Hematopoietic multipotent progenitor cell treated with erythropoietin and hydrocortisone succinate and interleukin-3 and kit ligand, for 8 days (in vitro differentiated cells): ENCODE measurements around the gene SNX10.
A peak's percentile ranks its signal among the peaks of the same experiment; 100 is the strongest.

Experiments used
- DNase-seq: peaks from one replicate; pipeline ENCODE4 v3.0.0-alpha.2; 2015

The SNX10 gene

GRCh38 chr7:26340476-26341018 lies 48.9 kb downstream of the SNX10 start:
- no peak for DNase-seq

DNA sequence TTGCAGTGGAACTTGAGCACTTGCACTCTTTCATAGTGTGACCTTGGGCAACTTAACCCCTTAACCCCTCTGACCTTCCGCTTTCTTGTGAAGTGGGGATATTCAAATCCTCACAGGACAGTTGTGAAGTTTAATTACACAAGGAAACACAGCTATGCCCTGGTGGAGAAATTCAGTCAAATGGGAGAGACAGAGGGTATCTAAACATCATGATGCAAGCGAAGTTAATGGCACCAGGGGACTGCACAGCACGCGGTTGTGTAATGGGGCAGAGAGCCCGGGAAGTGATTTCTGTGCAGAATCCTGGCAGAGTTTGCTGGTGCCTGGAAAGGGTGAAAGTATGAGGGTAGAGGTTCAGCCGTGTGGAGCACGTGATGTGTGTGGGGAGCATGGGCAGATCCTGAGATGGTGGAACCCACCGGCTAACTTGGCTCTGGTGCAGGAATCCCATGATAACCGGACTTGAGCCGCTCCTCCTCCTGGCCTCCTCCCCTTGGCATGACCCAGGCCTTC lies 51.7 kb downstream of the SNX10 start:
- no peak for DNase-seq

GRCh38 chr7:26343837-26344236 lies 52.2 kb downstream of the SNX10 start:
- DNase-seq: no peak

DNA sequence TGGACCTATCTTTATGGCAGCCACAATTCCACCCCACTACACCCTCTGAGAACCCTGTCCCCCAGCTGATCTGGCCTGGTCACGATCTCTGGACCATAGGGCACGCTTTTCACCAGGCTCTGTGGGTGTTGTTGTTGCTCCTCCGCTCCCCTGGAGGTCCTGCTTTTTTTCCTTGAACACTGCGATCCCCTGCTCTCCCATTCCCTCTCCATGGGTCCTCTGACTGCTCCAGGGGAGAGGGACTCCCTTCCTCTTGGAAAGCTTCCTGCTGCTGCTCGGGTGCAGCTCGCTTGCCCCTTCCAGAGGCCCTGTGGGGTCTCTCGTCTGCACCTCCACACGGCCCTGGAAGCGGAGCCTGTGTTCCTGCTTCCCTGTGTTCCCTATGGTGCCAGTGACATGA lies 53.5 kb downstream of the SNX10 start:
- DNase-seq: no peak

DNA sequence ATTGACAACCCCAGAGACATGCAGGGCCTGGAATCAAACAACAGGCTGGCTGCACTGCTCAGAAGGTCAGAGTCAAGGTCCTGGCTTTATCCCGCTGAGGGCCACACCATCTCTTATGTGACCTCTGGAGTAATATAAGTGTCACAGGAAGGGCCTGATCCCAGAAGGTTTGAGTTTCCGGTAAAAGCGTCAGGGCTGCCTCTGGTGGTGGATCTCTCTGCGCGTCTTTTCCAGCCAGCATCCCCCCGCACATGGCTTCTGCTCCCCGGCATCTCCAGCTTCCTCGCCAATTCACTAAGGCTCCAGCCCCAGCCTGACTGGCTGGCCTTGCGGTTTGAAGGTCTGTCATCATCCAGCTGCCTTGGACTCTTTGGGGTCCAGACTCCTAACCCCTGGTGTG lies 54.2 kb downstream of the SNX10 start:
- no peak for DNase-seq

DNA sequence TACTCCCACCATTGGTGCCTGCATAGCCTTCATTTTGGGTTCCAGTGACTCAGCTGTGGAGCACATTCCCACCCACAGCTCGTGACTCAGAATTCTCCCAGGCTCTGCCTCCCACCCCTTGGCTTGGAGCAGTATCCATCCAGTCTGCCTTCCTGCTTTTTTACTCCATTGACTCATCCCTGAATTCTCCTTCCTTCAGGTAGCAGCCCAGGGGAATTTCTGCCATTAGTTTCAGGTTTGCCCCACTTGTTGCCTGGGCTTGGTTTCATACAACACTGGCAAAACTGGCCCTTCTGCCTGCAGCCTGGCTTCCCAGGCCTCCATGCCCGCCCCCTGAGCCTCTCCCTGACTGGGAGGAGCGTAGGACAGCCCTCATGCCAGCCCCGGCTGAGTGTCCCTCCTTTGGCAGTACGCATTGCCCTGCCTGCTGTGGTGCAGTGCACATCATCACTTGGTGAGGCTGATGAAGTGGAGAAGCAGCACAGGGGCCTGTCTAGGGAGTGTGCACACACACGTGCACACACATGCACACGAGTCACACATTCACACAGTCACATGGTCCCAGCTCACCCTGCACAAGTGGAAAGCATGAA lies 55.0 kb downstream of the SNX10 start:
- no peak for DNase-seq

DNA sequence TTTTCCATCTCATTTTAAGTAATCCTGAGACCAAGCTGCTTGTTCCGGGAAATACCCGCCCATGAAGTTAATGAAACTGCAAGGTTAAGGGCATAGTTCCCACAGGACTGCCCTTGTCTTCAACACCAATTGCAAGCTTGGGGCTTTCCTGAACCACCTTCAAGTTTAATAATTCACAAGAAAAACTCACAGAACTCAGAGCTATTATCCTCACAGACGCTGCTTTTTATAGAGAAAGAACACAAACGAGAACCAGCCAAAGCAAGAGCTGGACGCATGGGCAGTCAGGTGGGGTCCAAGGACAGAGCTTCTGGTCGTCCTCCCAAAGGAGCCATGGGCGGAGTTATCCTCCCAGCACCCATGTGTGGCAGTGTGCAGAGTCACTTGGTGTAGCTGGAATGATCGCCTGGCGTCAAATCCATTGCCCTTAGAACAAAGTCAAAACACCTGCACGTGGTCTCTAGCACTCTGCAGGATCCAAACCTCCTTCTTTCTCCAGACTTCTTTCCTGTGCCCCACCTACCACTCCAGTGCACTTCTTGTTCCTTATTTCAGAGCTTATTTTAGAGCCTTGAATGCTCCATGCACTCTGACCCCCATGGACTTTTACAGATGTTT lies 56.7 kb downstream of the SNX10 start:
- DNase-seq: no peak

DNA sequence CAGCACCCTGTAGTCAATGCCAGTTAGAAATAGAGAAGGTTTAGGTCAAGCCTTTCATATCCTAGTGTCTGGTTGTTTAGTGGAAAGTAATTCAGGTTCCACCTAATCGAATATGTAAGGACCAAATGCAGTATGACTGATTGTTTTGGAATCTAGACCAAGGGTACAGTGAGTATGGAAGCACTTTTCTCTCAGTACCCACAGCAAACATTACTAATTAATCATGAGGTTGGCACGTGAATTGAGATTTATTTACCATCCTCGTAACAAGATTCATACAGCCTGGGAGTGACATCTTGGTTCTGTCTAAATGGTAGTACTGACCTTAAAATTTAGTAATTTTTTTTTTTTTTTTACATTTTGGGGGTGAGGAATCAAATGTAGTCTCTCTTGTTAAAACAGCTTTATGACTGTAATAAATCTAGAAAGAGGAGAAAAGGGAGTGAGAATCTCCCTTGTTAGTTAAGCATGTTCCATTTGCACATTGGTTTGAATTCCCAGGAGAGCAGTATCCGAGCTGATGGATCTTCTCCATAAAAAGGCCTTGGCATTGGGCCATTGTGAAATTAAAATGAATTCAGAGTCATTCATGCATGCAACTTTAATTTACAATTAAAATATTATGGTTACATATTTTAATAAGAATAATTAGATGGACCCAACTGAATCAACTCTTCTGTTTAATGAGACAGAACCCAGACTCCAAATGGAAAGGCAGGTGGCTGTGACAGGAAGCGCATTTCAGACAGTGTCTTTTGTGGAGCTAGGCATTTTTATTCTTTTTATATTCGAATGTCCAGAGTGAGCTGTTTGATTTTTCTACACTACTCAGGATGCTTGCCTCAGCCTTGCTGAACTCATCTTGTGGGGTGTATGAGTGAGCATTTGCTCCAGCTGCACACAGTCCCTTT lies 57.6 kb downstream of the SNX10 start:
- DNase-seq: no peak

- no peak for DNase-seq
These were observed 59.5 kb downstream of the SNX10 start for GRCh38 chr7:26351171-26351570.

GRCh38 chr7:26356229-26356628 lies 64.6 kb downstream of the SNX10 start:
- DNase-seq: no peak

DNA sequence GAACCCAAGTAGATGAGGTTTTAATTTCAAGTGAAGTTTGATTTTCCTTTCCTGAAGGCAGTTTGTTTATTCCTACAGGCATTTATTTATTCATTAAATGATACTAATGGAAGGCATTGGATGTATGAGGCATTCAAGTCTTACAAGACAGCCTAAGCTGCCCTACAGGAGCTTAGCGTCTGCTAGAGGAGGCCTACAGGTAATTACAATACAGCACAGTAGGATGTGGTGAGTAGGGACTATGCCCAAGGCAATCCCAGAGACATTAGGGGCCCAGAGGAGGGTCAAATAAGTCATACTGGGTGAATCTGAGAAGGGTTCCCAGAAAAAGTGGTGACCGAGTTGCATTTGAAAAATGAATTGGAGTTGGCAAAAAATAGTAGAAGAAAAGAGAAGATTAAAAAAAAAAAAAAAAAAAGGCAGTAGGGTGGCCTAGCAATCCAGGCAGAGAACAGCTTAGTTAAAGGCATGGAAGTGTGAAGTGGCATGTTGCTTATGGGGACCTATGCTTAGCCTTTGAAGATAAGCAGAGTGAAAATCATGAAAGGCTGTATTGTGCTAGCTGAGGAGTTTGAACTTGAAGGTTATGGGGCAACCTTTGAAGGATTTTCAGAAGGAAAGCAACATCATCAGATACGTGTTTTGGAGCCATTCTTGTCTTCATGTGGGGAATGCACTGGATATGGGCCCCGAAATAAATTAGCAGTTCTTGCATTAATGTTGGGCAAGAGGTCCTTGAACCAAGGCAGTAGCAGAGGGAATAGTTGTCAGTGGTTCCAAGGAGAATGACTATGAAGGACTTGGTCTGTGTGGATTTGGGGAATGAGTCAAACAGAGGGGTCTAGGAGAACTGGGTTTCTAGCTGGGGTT lies 65.5 kb downstream of the SNX10 start:
- DNase-seq: no peak

- no peak for DNase-seq
These were observed 66.1 kb downstream of the SNX10 start for GRCh38 chr7:26357799-26358151.

DNA sequence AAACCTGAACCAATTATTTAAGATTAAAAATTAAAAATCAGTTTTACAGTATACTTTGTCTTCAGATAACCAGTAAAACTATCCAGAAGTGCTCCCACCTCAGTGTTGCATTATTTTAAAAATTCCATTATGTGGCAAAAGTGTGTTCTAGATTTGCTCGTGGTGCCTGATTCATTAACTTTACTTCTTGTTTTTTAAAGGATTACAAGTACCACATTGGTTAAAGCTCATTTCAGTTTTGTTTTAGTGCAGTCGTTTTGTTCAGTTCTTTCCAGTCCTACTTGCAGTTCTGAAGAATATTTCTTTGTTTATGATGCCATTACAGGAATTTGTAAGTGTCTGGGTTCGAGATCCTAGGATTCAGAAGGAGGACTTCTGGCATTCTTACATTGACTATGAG lies 69.0 kb downstream of the SNX10 start:
- no peak for DNase-seq

DNA sequence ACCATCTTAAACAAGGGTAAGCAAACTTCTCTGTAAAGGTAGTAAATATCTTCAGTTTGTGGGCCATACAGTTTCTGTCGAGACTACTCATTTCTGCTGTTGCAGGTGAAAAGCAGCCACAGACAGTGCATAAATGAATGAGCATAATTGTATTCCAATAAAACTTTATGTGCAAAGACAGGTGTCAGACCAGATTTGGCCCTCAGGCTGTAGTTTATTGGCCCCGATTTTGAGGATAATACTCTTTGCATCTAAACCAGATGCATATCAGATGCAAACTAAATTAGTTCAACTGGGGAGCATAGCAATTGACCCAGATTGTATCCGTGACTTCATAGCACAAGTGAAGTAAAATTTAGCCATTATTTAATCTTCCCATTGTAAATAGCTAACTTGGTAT lies 70.0 kb downstream of the SNX10 start:
- no peak for DNase-seq

- no peak for DNase-seq
These were observed 71.8 kb downstream of the SNX10 start for GRCh38 chr7:26363465-26363864.

GRCh38 chr7:26365077-26365900 lies 73.6 kb downstream of the SNX10 start:
- peak; percentile 89 for DNase-seq

DNA sequence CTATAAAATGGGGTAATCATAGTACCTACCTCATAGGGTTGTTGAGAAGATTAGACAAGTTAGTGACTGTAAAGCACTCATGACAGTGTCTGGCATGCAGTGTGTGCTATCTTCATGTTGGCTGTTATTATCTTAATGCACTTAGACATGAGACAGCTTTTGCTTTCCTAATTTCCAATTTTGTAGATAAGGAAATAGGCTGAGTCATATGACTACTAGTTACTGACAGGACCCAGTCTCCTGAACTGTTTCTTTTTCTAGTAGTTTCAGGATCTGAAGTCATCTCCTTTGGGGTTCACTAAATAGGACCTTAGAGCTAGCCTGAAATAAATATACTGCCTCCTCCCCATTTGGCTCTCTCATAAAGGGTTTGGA lies 74.2 kb downstream of the SNX10 start:
- peak; percentile 76 for DNase-seq

GRCh38 chr7:26367219-26367711 lies 75.6 kb downstream of the SNX10 start:
- no peak for DNase-seq

GRCh38 chr7:26368542-26368941 lies 76.9 kb downstream of the SNX10 start:
- DNase-seq: no peak

- peak; percentile 83 for DNase-seq
These were observed 77.9 kb downstream of the SNX10 start for GRCh38 chr7:26369593-26369992.

GRCh38 chr7:26370011-26370410 lies 78.3 kb downstream of the SNX10 start:
- DNase-seq: peak; percentile 21

- DNase-seq: no peak
These were observed 80.6 kb downstream of the SNX10 start for GRCh38 chr7:26372249-26372648.
